ENCODE data around the gene SEMA4A. TPM values are rescaled to one million over a fixed set of nuclear protein-coding genes. Genes with fewer than 3 reads are reported as not detected.

SEMA4A gene
- total RNA-seq, 2 experiments from 2014 or later: 77.8 to 196 TPM

GRCh38 chr1:156155756-156156510 lies 2.5 kb downstream of the SEMA4A start:
- intact Hi-C loops (cut with micrococcal nuclease; ENCODE audit: unreplicated experiment): loop anchor here (2.0 to 5.0 kb wide), 3 partner anchors 37 to 346 kb away; partner anchors contain the start of genes MEF2D and PMF1

GRCh38 chr1:156157506-156157905 lies 4.1 kb downstream of the SEMA4A start:
- BruUV-seq (replicated peaks): no TSS peak
- H3K4me2 ChIP-seq (ENCODE audit: low read length): peak overlapping the region; percentile 85
- H3K27ac ChIP-seq (ENCODE audit: low read depth, low read length, poor library complexity, severe bottlenecking): peak overlapping the region; percentile 95
- ChIA-PET CTCF (ENCODE audit: unreplicated experiment) (interaction anchor here (0.9 kb wide), 1 partner anchor 67 kb away, joined by 3 read pairs; no protein-coding TSS in a partner anchor), POLR2A (interaction anchor here (0.5 to 3.5 kb wide), 6 partner anchors 9 to 160 kb away, joined by 3 to 22 read pairs (median 3); partner anchors contain the start of genes PMF1 and SLC25A44)
- no peak overlapping the region for H2AFZ ChIP-seq (ENCODE audit: low read length)
- peaks cover 66% of the 10 kb centered on the region for H3K4me1 ChIP-seq (ENCODE audit: insufficient read depth, low read length, poor library complexity, severe bottlenecking)
- intact Hi-C loops (cut with micrococcal nuclease; ENCODE audit: unreplicated experiment): loop anchor here (1.0 to 5.0 kb wide), 4 partner anchors 9 to 345 kb away; partner anchors contain the start of genes MEF2D and PMF1
- TF ChIP-seq EZH2phosphoT487 (IDR thresholded peaks at IDR 0.05; ENCODE audit: borderline replicate concordance, low read depth, low read length) (no peak), CTCF (conservative IDR thresholded peaks at IDR 0.05; ENCODE audit: low read length) (no peak)
- DNase-seq (ENCODE audit: low spot score): peak; percentile 96
- peaks cover 64% of the 10 kb centered on the region for H3K79me2 ChIP-seq (ENCODE audit: insufficient read depth, low read depth, low read length)
- peaks cover 65% of the 10 kb centered on the region for H3K36me3 ChIP-seq (ENCODE audit: insufficient read depth, low read length)
- no peaks in the 10 kb centered on the region for H4K20me1 ChIP-seq (ENCODE audit: insufficient read depth, low read length)
- H3K9me3 ChIP-seq (ENCODE audit: low read length): no peaks in the 10 kb centered on the region
- H3K4me3 ChIP-seq (ENCODE audit: low read depth, low read length, poor library complexity, severe bottlenecking): peak overlapping the region; percentile 78
- H3K9me2 ChIP-seq (ENCODE audit: insufficient read depth, low read length): no peaks in the 10 kb centered on the region

More at GRCh38 chr1:156155756-156156510, 2.5 kb downstream of the SEMA4A start:
- no peak for TF ChIP-seq CTCF (conservative IDR thresholded peaks at IDR 0.05; ENCODE audit: low read length)
- no peak for TF ChIP-seq EZH2phosphoT487 (IDR thresholded peaks at IDR 0.05; ENCODE audit: borderline replicate concordance, low read depth, low read length)
- H3K79me2 ChIP-seq (ENCODE audit: insufficient read depth, low read depth, low read length): peaks cover 74% of the 10 kb centered on the region
- peak; percentile 43 for DNase-seq (ENCODE audit: low spot score)
- peaks cover 81% of the 10 kb centered on the region for H3K4me1 ChIP-seq (ENCODE audit: insufficient read depth, low read length, poor library complexity, severe bottlenecking)
- no peak overlapping the region for H2AFZ ChIP-seq (ENCODE audit: low read length)
- peaks cover 51% of the 10 kb centered on the region for H3K36me3 ChIP-seq (ENCODE audit: insufficient read depth, low read length)
- H3K4me2 ChIP-seq (ENCODE audit: low read length): peak overlapping the region; percentile 85
- H3K9me3 ChIP-seq (ENCODE audit: low read length): no peaks in the 10 kb centered on the region
- no peaks in the 10 kb centered on the region for H3K9me2 ChIP-seq (ENCODE audit: insufficient read depth, low read length)
- H4K20me1 ChIP-seq (ENCODE audit: insufficient read depth, low read length): no peaks in the 10 kb centered on the region
- ChIA-PET CTCF (ENCODE audit: unreplicated experiment) (interaction anchor here (0.9 to 1.5 kb wide), 2 partner anchors 9 to 69 kb away, joined by 3 to 4 read pairs; no protein-coding TSS in a partner anchor), POLR2A (interaction anchor here (0.7 to 3.5 kb wide), 5 partner anchors 8 to 178 kb away, joined by 3 to 22 read pairs (median 3); partner anchors contain the start of gene PMF1)
- H3K4me3 ChIP-seq (ENCODE audit: low read depth, low read length, poor library complexity, severe bottlenecking): peak overlapping the region; percentile 78
- BruUV-seq (replicated peaks): no TSS peak
- H3K27ac ChIP-seq (ENCODE audit: low read depth, low read length, poor library complexity, severe bottlenecking): peak overlapping the region; percentile 95
